NB4 (cell line): ENCODE results near the gene EFCAB6.

Experiments
- POLR2A ChIP-seq: IDR thresholded peaks from 2 replicates; pipeline ENCODE4 v1.6.1; 2011; ENCODE audit warnings: mild to moderate bottlenecking; ENCODE audit not compliant: insufficient read length; ENCODE audit errors: extremely low read depth
- TF ChIP-seq, protein P1 (sequence below): IDR thresholded peaks from one replicate; pipeline ENCODE4 v1.5.1; 2012; ENCODE audit warnings: low read depth, low read length

DNA sequence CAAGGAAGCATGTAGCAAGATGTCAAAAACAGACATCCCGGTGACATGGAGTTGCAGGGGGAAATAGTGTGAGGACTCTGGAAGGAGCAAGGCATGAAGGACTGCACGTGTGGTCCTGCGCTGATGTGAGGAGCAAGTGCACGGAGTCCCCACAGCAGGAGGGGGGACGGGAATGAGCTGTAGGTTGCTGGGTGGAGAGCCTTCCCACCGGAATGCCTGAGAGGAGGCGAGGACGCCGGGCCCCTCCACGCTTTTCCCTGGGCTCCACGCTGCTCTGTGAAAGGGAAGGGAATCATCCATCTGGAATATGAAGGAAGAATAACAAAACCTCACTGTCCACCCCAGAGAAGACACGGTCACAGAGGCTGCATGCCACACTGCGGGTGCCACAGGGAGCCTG lies 23.6 kb upstream of the EFCAB6 start:
- TF ChIP-seq, protein P1, sequence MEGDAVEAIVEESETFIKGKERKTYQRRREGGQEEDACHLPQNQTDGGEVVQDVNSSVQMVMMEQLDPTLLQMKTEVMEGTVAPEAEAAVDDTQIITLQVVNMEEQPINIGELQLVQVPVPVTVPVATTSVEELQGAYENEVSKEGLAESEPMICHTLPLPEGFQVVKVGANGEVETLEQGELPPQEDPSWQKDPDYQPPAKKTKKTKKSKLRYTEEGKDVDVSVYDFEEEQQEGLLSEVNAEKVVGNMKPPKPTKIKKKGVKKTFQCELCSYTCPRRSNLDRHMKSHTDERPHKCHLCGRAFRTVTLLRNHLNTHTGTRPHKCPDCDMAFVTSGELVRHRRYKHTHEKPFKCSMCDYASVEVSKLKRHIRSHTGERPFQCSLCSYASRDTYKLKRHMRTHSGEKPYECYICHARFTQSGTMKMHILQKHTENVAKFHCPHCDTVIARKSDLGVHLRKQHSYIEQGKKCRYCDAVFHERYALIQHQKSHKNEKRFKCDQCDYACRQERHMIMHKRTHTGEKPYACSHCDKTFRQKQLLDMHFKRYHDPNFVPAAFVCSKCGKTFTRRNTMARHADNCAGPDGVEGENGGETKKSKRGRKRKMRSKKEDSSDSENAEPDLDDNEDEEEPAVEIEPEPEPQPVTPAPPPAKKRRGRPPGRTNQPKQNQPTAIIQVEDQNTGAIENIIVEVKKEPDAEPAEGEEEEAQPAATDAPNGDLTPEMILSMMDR, result no peak
- TF ChIP-seq POLR2A, result no peak
